Stomach (tissue), 4 donors: ENCODE results near the gene NPAS1.

Experiments
- POLR2A ChIP-seq, 4 donors: fragments of 450-650 bp; IDR thresholded peaks; one replicate each; pipeline ENCODE4 v1.6.1; 2016; ENCODE audit warnings: antibody characterized with exemption in 4 of 4, control low read depth in 2 of 4, mild to moderate bottlenecking in 1 of 4, moderate library complexity in 1 of 4
- POLR2AphosphoS5 ChIP-seq, 3 donors: sonication (generic); formaldehyde crosslinking; IDR thresholded peaks; one replicate each; pipeline ENCODE4 v1.6.1; 2016; ENCODE audit warnings: antibody characterized with exemption in 3 of 3

DNA sequence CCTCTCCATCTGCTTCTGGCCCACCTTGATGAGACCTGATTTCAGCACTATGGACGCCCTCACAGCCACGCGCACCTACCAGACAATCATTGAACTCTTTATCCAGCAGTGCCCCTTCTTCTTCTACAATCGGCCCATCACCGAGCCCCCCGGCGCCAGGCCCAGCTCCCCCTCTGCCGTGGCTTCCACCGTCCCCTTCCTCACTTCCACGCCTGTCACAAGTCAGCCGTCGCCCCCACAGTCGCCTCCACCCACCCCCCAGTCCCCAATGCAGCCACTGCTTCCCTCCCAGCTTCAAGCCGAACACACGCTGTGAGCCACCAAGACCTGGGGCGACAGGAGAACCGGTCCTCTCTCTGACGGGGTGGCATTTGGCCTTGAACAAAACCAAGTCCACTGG is 19.3 kb upstream of the NPAS1 start:
- TF ChIP-seq POLR2A (IDR thresholded peaks at IDR 0.05) (no peak), POLR2AphosphoS5 (IDR thresholded peaks at IDR 0.05) (no peak)
